Tibial artery (tissue), 4 donors: ENCODE data around the gene TIAM1.

Experiments
- DNase-seq, 2 donors: peaks; one replicate each; pipeline ENCODE4 v3.0.0-alpha.2; 2019
- H3K27ac ChIP-seq, 2 donors: fragments of 200-600 bp; sonication (generic) in 1 of 2; 1 replicate in 1 of 2; 2 replicates in 1 of 2; pipeline ENCODE4 v1.5.1; 2018 to 2019; ENCODE audit warnings: mild to moderate bottlenecking in 1 of 2
- H3K27me3 ChIP-seq, 2 donors: fragments of 200-600 bp; sonication (generic) in 1 of 2; one replicate each; pipeline versions ENCODE4 v1.5.1 to v1.6.0; 2016 to 2019
- H3K36me3 ChIP-seq, 3 donors: fragments of 200-600 bp; sonication (generic) in 2 of 3; one replicate each; pipeline ENCODE4 v1.5.1; 2016 to 2019; ENCODE audit warnings: mild to moderate bottlenecking in 2 of 3
- H3K4me1 ChIP-seq, 4 donors: fragments of 200-600 bp; sonication (generic) in 2 of 4; 1 replicate in 3 of 4; 2 replicates in 1 of 4; pipeline ENCODE4 v1.5.1; 2016 to 2019
- H3K4me3 ChIP-seq, 2 donors: fragments of 200-600 bp; sonication (generic) in 1 of 2; 1 replicate in 1 of 2; 2 replicates in 1 of 2; pipeline ENCODE4 v1.5.1; 2018 to 2019; ENCODE audit warnings: mild to moderate bottlenecking in 2 of 2
- H3K9me3 ChIP-seq, 3 donors: fragments of 200-600 bp; sonication (generic) in 1 of 3; one replicate each; pipeline ENCODE4 v1.5.1; 2016 to 2019
- intact Hi-C: fragments of 100-400 bp; cut with DNase I; formaldehyde crosslinking; loops from one replicate; pipeline ENCODE4 v1.15.0; 2023; ENCODE audit warnings: low total_unique reads
- TF ChIP-seq, protein P1 (sequence below), 2 experiments: fragments of 200-600 bp in 1 of 2; fragments of 450-650 bp in 1 of 2; IDR thresholded peaks; one replicate each; pipeline ENCODE4 v1.5.1; 2017 to 2019; ENCODE audit warnings: antibody characterized with exemption in 2 of 2, mild to moderate bottlenecking in 1 of 2, moderate library complexity in 1 of 2

The TIAM1 gene

DNA sequence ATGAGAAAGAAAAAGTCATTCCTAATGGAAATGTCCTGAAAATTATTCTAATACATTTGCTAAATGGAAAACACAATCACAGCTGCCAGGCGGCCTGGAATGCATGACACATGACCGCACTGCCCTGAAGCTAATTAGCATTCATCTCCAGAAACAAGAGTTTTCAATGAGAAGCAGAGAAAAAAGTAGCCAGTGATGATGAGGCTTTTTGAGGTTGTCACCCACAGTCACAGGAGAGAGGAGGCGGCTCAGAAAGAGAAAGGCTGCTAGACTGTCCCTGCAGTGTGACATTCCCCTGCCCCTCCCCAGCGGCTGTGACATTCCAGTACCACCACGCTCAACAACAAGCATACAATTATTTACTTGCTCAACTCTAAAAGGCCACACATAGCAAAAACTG is 182.9 kb downstream of the TIAM1 start:
- Histone ChIP-seq H3K4me3 (no peak overlapping the region), H3K9me3 (peaks cover 5 to 11% (median 10%) of the 10 kb centered on the region in 3 donors), H3K27me3 (no peaks in the 10 kb centered on the region), H3K27ac (no peak overlapping the region), H3K4me1 (peaks cover 0 to 4% (median 0%) of the 10 kb centered on the region in 4 donors), H3K36me3 (no peaks in the 10 kb centered on the region)
- DNase-seq, result no peak
- intact Hi-C loops, result no loop called here
- TF ChIP-seq, protein P1, sequence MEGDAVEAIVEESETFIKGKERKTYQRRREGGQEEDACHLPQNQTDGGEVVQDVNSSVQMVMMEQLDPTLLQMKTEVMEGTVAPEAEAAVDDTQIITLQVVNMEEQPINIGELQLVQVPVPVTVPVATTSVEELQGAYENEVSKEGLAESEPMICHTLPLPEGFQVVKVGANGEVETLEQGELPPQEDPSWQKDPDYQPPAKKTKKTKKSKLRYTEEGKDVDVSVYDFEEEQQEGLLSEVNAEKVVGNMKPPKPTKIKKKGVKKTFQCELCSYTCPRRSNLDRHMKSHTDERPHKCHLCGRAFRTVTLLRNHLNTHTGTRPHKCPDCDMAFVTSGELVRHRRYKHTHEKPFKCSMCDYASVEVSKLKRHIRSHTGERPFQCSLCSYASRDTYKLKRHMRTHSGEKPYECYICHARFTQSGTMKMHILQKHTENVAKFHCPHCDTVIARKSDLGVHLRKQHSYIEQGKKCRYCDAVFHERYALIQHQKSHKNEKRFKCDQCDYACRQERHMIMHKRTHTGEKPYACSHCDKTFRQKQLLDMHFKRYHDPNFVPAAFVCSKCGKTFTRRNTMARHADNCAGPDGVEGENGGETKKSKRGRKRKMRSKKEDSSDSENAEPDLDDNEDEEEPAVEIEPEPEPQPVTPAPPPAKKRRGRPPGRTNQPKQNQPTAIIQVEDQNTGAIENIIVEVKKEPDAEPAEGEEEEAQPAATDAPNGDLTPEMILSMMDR (IDR thresholded peaks at IDR 0.05), result no peak

GRCh38 chr21:31159808-31160207 is 184.3 kb downstream of the TIAM1 start:
- no peak for DNase-seq
- Histone ChIP-seq H3K27ac (no peak overlapping the region), H3K4me3 (no peak overlapping the region)

DNA sequence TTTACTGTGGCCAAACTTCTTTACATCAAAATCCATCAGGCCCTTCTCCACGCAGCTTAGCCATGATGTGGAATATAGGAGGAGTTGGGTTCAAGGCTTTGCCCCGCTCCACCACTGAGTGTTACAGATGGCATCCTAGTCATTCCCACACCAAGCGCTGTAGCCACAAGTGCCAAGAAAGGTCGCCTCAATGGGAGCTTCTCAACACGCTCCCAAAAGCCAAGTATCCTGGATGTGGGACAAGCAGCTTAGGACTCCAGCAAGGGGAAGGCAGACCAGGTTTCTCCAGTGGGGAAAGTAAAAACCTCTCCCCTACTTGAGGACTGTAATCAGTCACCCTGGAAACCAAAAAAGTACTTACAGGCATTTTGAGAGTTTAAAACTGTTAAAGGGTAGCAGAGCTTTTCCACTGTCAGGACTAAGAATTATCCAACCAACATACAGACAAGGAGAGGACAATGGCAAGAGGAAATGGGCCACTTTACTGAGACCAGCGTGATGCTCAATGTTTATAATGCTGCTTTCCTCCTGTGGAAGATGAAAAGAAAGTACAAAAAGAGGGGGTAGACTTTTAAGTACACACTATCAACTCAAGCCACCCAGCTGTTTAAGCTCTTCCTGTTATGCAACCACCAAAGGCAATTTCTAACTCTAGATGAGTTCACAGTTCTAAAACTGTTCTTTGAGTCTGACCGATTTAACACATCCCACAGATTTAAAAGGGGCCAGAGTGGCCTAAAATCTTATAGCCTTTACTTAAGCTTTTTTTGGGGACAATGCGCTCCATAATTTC is 185.1 kb downstream of the TIAM1 start:
- no peaks in the 10 kb centered on the region for H3K27me3 ChIP-seq
- peaks cover 5 to 19% (median 14%) of the 10 kb centered on the region in 3 donors for H3K9me3 ChIP-seq
- peaks cover 0 to 4% (median 0%) of the 10 kb centered on the region in 4 donors for H3K4me1 ChIP-seq
- intact Hi-C loops, result no loop called here
- TF ChIP-seq, protein P1 (IDR thresholded peaks at IDR 0.05), result no peak
- DNase-seq, result no peak
- H3K4me3 ChIP-seq, result no peak overlapping the region
- no peaks in the 10 kb centered on the region for H3K36me3 ChIP-seq
- no peak overlapping the region for H3K27ac ChIP-seq

More at GRCh38 chr21:31159808-31160207, 184.3 kb downstream of the TIAM1 start:
- Histone ChIP-seq H3K36me3 (no peaks in the 10 kb centered on the region), H3K27me3 (no peaks in the 10 kb centered on the region), H3K9me3 (peaks cover 5 to 19% (median 14%) of the 10 kb centered on the region in 3 donors), H3K4me1 (peaks cover 0 to 4% (median 0%) of the 10 kb centered on the region in 4 donors)
- intact Hi-C loops, result no loop called here
- TF ChIP-seq, protein P1 (IDR thresholded peaks at IDR 0.05), result no peak

- no peak for DNase-seq
- H3K9me3 ChIP-seq, result peaks cover 5 to 19% (median 14%) of the 10 kb centered on the region in 3 donors
- no peak overlapping the region for H3K4me3 ChIP-seq
- TF ChIP-seq, protein P1 (IDR thresholded peaks at IDR 0.05), result no peak
- intact Hi-C loops, result no loop called here
- peaks cover 0 to 4% (median 0%) of the 10 kb centered on the region in 4 donors for H3K4me1 ChIP-seq
- no peaks in the 10 kb centered on the region for H3K36me3 ChIP-seq
- no peak overlapping the region for H3K27ac ChIP-seq
- H3K27me3 ChIP-seq, result no peaks in the 10 kb centered on the region
Observed at GRCh38 chr21:31157756-31158155, 186.3 kb downstream of the TIAM1 start.

DNA sequence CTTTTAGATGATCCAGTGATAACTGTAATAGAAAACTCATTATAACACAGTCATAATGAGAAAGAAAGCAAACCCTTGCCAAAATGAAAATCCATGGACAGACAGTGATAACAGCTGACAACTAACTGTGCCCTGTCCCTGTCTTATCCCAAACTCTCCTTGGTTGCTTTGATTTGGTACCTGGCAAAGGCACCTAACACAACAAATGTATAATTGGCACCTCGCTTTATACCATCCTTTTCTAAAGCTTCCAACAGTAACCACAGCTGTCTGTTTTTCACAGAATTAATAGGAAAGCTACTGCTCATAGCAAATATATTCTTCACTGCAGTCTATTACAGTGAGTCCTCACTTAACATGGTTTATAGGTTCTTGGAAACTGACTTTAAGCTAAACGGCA is 187.4 kb downstream of the TIAM1 start:
- Histone ChIP-seq H3K27me3 (no peaks in the 10 kb centered on the region), H3K9me3 (peaks cover 5 to 19% (median 14%) of the 10 kb centered on the region in 3 donors), H3K4me3 (no peak overlapping the region), H3K36me3 (no peaks in the 10 kb centered on the region), H3K4me1 (peaks cover 0 to 4% (median 0%) of the 10 kb centered on the region in 4 donors), H3K27ac (no peak overlapping the region)
- intact Hi-C loops, result no loop called here
- TF ChIP-seq, protein P1 (IDR thresholded peaks at IDR 0.05), result no peak
- DNase-seq, result no peak
